ENCODE measurements around the gene RPL13.

DNA sequence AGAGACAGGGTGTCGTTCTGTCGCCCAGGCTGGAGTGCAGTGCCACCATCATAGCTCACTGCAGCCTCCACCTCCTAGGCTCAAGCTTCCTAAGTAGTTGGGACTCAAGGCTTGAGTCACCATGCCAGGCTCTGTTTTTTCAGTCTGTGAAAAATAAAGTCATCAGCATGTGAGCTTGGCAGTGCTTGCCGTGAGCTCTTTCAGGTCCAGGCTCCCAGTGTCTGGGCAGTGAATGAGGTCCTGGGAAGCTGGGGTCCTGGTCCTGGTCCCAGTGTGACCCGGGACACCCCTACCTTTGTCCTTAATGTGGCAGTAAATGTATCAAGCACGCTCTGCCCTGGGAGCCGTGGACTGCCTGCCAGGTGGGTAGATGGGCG is 22.9 kb upstream of the RPL13 start:
- TF ChIP-seq ZFP30 (CRISPR knock-in tag; IDR thresholded peaks at IDR 0.05) (no peak), BACH2 (CRISPR knock-in tag; IDR thresholded peaks at IDR 0.05; ENCODE audit: borderline replicate concordance) (no peak), ISL1 (CRISPR knock-in tag; IDR thresholded peaks at IDR 0.05) (no peak), TOX (CRISPR knock-in tag; IDR thresholded peaks at IDR 0.05; ENCODE audit: borderline replicate concordance) (no peak), OSR1 (CRISPR knock-in tag; IDR thresholded peaks at IDR 0.05) (no peak), PATZ1 (CRISPR knock-in tag; IDR thresholded peaks at IDR 0.05; ENCODE audit: borderline replicate concordance) (no peak), RARB (CRISPR knock-in tag; IDR thresholded peaks at IDR 0.05) (no peak), GLIS3 (CRISPR knock-in tag; IDR thresholded peaks at IDR 0.05) (no peak)
- TF ChIP-seq, protein P1, sequence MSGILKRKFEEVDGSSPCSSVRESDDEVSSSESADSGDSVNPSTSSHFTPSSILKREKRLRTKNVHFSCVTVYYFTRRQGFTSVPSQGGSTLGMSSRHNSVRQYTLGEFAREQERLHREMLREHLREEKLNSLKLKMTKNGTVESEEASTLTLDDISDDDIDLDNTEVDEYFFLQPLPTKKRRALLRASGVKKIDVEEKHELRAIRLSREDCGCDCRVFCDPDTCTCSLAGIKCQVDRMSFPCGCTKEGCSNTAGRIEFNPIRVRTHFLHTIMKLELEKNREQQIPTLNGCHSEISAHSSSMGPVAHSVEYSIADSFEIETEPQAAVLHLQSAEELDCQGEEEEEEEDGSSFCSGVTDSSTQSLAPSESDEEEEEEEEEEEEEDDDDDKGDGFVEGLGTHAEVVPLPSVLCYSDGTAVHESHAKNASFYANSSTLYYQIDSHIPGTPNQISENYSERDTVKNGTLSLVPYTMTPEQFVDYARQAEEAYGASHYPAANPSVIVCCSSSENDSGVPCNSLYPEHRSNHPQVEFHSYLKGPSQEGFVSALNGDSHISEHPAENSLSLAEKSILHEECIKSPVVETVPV (CRISPR knock-in tag; IDR thresholded peaks at IDR 0.05), result no peak

All from SK-N-SH treated with all-trans-retinoic acid at 6 μM for 48 hours (cell line).